IMR-90 (cell line): ENCODE data around the gene TFAP2E. TPM values are rescaled to one million over a fixed set of nuclear protein-coding genes. Genes with fewer than 3 reads are reported as not detected.
A peak's percentile ranks its signal among the peaks of the same experiment; 100 is the strongest.

Experiments used
- ATAC-seq: fragments of 200-7000 bp; cut with Tn5 transposase; 2 replicates; pipeline ENCODE4 v1.9.1; 2020; ENCODE audit warnings: low read depth, mild to moderate bottlenecking, moderate library complexity
- BruUV-seq: library from RNA; stranded (reverse); fragments of 400-500 nt; replicated peaks from 2 replicates; lab custom pipeline; 2021; lab: Mats Ljungman, UMichigan
- CTCF ChIA-PET: fragments of 300-600 bp; formaldehyde crosslinking; extraction: SDS; loops from one replicate; lab custom pipeline; 2021; ENCODE audit warnings: antibody characterized with exemption; lab: Yijun Ruan, JAX
- POLR2A ChIA-PET: fragments of 300-600 bp; sonication (Branson Sonifier 250); formaldehyde crosslinking; loops from one replicate; lab custom pipeline; 2022; ENCODE audit warnings: antibody characterized with exemption; ENCODE audit not compliant: unreplicated experiment; lab: Charles Lee
- DNase-seq: peaks from one replicate; pipeline ENCODE4 v3.0.0; 2013
- H2AFZ ChIP-seq: replicated peaks from 2 replicates; pipeline ENCODE3; 2013; ENCODE audit warnings: low read length, mild to moderate bottlenecking; ENCODE audit not compliant: poor library complexity
- H2AK5ac ChIP-seq: 2 replicates; pipeline ENCODE4 v1.6.1; 2013; ENCODE audit warnings: low read depth, low read length, inconsistent platforms
- H2AK9ac ChIP-seq: replicated peaks from 2 replicates; pipeline ENCODE3; 2013; ENCODE audit warnings: mild to moderate bottlenecking, low read depth, low read length, moderate library complexity; ENCODE audit not compliant: poor library complexity
- H2BK120ac ChIP-seq: 2 replicates; pipeline ENCODE4 v1.6.1; 2013; ENCODE audit warnings: low read depth, low read length, inconsistent platforms
- H2BK15ac ChIP-seq: 3 replicates; pipeline ENCODE4 v1.6.1; 2013; ENCODE audit warnings: low read depth, low read length, inconsistent platforms
- H2BK20ac ChIP-seq: 2 replicates; pipeline ENCODE4 v1.6.1; 2013; ENCODE audit warnings: low read depth, mild to moderate bottlenecking, inconsistent platforms, low read length, moderate library complexity
- H2BK5ac ChIP-seq: 2 replicates; pipeline ENCODE4 v1.6.1; 2013; ENCODE audit warnings: mild to moderate bottlenecking, low read depth, low read length, inconsistent platforms; ENCODE audit not compliant: poor library complexity, severe bottlenecking
- H3K14ac ChIP-seq: replicated peaks from 2 replicates; pipeline ENCODE4 v1.6.1; 2013; ENCODE audit warnings: low read depth, low read length, inconsistent platforms
- H3K18ac ChIP-seq: 2 replicates; pipeline ENCODE4 v1.6.1; 2013; ENCODE audit warnings: low read depth, low read length, control low read depth
- H3K23ac ChIP-seq: 2 replicates; pipeline ENCODE4 v1.6.1; 2013; ENCODE audit warnings: low read depth, low read length, inconsistent platforms
- H3K27ac ChIP-seq: 2 replicates; pipeline ENCODE4 v1.5.1; 2013; ENCODE audit warnings: mild to moderate bottlenecking, control low read depth, low read length; ENCODE audit not compliant: insufficient read depth
- H3K27me3 ChIP-seq: 2 replicates; pipeline ENCODE4 v1.6.1; 2013; ENCODE audit warnings: low read length; ENCODE audit not compliant: control insufficient read depth, insufficient read depth
- H3K36me3 ChIP-seq: 2 replicates; pipeline ENCODE4 v1.6.1; 2013; ENCODE audit warnings: low read length, mixed read lengths; ENCODE audit not compliant: control insufficient read depth, insufficient read depth
- H3K4ac ChIP-seq: 2 replicates; pipeline ENCODE4 v1.6.1; 2013; ENCODE audit warnings: low read depth, low read length, inconsistent platforms
- H3K4me1 ChIP-seq: 2 replicates; pipeline ENCODE4 v1.6.1; 2013; ENCODE audit warnings: low read length, mixed read lengths; ENCODE audit not compliant: control insufficient read depth, insufficient read depth
- H3K4me2 ChIP-seq: 2 replicates; pipeline ENCODE4 v1.6.1; 2013; ENCODE audit warnings: low read depth, mild to moderate bottlenecking, control low read depth, low read length, moderate library complexity
- H3K4me3 ChIP-seq: 2 replicates; pipeline ENCODE4 v1.5.1; 2013; ENCODE audit warnings: low read depth, mild to moderate bottlenecking, control low read depth, low read length, moderate library complexity; ENCODE audit not compliant: insufficient read depth
- H3K56ac ChIP-seq: 2 replicates; pipeline ENCODE4 v1.6.1; 2013; ENCODE audit warnings: low read length, inconsistent platforms; ENCODE audit not compliant: insufficient read depth; ENCODE audit errors: extremely low read depth
- H3K79me1 ChIP-seq, 2 experiments: 2 replicates each; pipeline ENCODE4 v1.6.1; 2013; ENCODE audit warnings: low read length in 2 of 2, inconsistent platforms in 1 of 2, low read depth in 1 of 2
- H3K9ac ChIP-seq: 2 replicates; pipeline ENCODE4 v1.6.1; 2013; ENCODE audit warnings: low read depth, low read length, control low read depth
- H3K9me1 ChIP-seq: 2 replicates; pipeline ENCODE4 v1.6.1; 2013; ENCODE audit warnings: low read length, inconsistent platforms; ENCODE audit not compliant: insufficient read depth
- H3K9me3 ChIP-seq: 2 replicates; pipeline ENCODE4 v1.6.1; 2013; ENCODE audit warnings: low read length; ENCODE audit not compliant: control insufficient read depth, insufficient read depth
- H4K20me1 ChIP-seq: 2 replicates; pipeline ENCODE4 v1.6.1; 2013; ENCODE audit warnings: low read length, inconsistent platforms; ENCODE audit not compliant: insufficient read depth
- H4K5ac ChIP-seq: 2 replicates; pipeline ENCODE4 v1.6.1; 2013; ENCODE audit warnings: mild to moderate bottlenecking, low read depth, low read length, control low read depth
- H4K8ac ChIP-seq, 2 experiments: 2 replicates each; pipeline ENCODE4 v1.6.1; 2013; ENCODE audit warnings: low read depth in 2 of 2, low read length in 2 of 2, control low read depth in 1 of 2, inconsistent platforms in 1 of 2
- H4K91ac ChIP-seq: 2 replicates; pipeline ENCODE4 v1.6.1; 2013; ENCODE audit warnings: low read depth, low read length, inconsistent platforms; ENCODE audit not compliant: insufficient read depth
- CEBPB ChIP-seq: IDR thresholded peaks from 2 replicates; pipeline ENCODE4 v1.6.1; 2012; ENCODE audit warnings: low read depth, low read length, improper control_type of control experiment
- CTCF ChIP-seq: conservative IDR thresholded peaks from 2 replicates; pipeline ENCODE4 v1.5.1; 2012; ENCODE audit warnings: mild to moderate bottlenecking, low read depth, low read length, improper control_type of control experiment
- FOS ChIP-seq: fragments of 150-350 bp; IDR thresholded peaks from 2 replicates; pipeline ENCODE4 v1.6.1; 2016; ENCODE audit warnings: low read depth, low read length
- MAZ ChIP-seq: IDR thresholded peaks from 2 replicates; pipeline ENCODE4 v1.6.1; 2012; ENCODE audit warnings: low read depth, mild to moderate bottlenecking, low read length, improper control_type of control experiment, moderate library complexity, borderline replicate concordance
- RAD21 ChIP-seq: IDR thresholded peaks from 2 replicates; pipeline ENCODE4 v1.6.1; 2012; ENCODE audit warnings: low read length, improper control_type of control experiment
- RCOR1 ChIP-seq: IDR thresholded peaks from 2 replicates; pipeline ENCODE4 v1.6.1; 2012; ENCODE audit warnings: mild to moderate bottlenecking, low read length, improper control_type of control experiment; ENCODE audit not compliant: insufficient replicate concordance
- SMC3 ChIP-seq: fragments of 150-350 bp; IDR thresholded peaks from 2 replicates; pipeline ENCODE4 v1.6.1; 2016; ENCODE audit warnings: low read depth, mild to moderate bottlenecking, antibody characterized with exemption, low read length, moderate library complexity
- USF2 ChIP-seq: fragments of 150-350 bp; IDR thresholded peaks from 2 replicates; pipeline ENCODE4 v1.6.1; 2017; ENCODE audit warnings: mild to moderate bottlenecking, antibody characterized with exemption, low read length, low read depth
- WGBS, 2 experiments: methylation state at CpG; one replicate each; pipeline versions ENCODE4 v1.1.5 to v1.1.7; 2013; ENCODE audit warnings: missing lambda C conversion rate in 2 of 2; ENCODE audit not compliant: insufficient read length in 1 of 2; ENCODE audit errors: extremely low coverage in 2 of 2; 5-methylcytosine and 5-hydroxymethylcytosine counted together
- dilution Hi-C: fragments of 300-500 bp; cut with HindIII; formaldehyde crosslinking; loops from one replicate; pipeline ENCODE4 v1.14.3; 2018; ENCODE audit warnings: low sequenced_read_pairs; ENCODE audit not compliant: unreplicated experiment
- in situ Hi-C: fragments of 300-500 bp; cut with MboI; formaldehyde crosslinking; loops from 3 replicates; pipeline ENCODE4 v1.14.3; 2019; ENCODE audit warnings: low sequenced_read_pairs, inconsistent platforms, mixed read lengths
- intact Hi-C: fragments of 100-400 bp; cut with micrococcal nuclease; formaldehyde crosslinking; loops from 2 replicates; pipeline ENCODE4 v1.10.0; 2022
- polyA plus RNA-seq, 3 experiments: library from polyadenylated mRNA; depleted of rRNA; stranded (reverse); fragments of >200 nt; gene quantifications; 2 replicates each; pipeline ENCODE4 v1.2.3, GENCODE V29; 2012; ENCODE audit warnings: low replicate concordance in 1 of 3
- total RNA-seq: library from RNA; depleted of rRNA; stranded (reverse); fragments of >200 nt; gene quantifications from 2 replicates; pipeline ENCODE4 v1.2.3, GENCODE V29; 2012

Gene TFAP2E
- total and polyA plus RNA-seq, 2 of the 4 experiments (the other 2 are of a cell fraction) = under 0.01 to 0.19 TPM

- peak; percentile 80 for ATAC-seq
- DNase-seq = peak; percentile 45
These were observed 28.1 kb upstream of the TFAP2E start for GRCh38 chr1:35544976-35545375.

More at GRCh38 chr1:35544976-35545375, 28.1 kb upstream of the TFAP2E start:
- peaks cover 24 to 65% of the 10 kb centered on the region in 2 experiments for H3K79me1 ChIP-seq
- no peak overlapping the region for H3K18ac ChIP-seq
- no peaks in the 10 kb centered on the region for H3K9me3 ChIP-seq
- H3K9me1 ChIP-seq = peaks cover 15% of the 10 kb centered on the region
- H3K56ac ChIP-seq = no peak overlapping the region
- H4K20me1 ChIP-seq = peaks cover 13% of the 10 kb centered on the region; the same call in 1 of the 2 replicates
- H4K8ac ChIP-seq = no peak overlapping the region
- H3K27ac ChIP-seq = no peak overlapping the region
- H2BK20ac ChIP-seq = no peak overlapping the region
- TF ChIP-seq SMC3 (no peak), MAZ (no peak), RAD21 (peak; percentile 25; the same call in 1 of the 2 replicates), RCOR1 (no peak), USF2 (no peak), CTCF (peak; percentile 33), FOS (no peak), CEBPB (peak; percentile 76)
- ChIA-PET POLR2A (no interaction called here), CTCF (interaction anchor here (0.6 to 1.7 kb wide), 3 partner anchors 92 to 138 kb away, joined by 3 to 11 read pairs (median 3); no protein-coding TSS in a partner anchor)
- peaks cover 4% of the 10 kb centered on the region for H3K36me3 ChIP-seq
- WGBS, 2 experiments = 80% methylated on average over 1 of the region's 3 CpGs; no CpG with 5 or more reads in 1 of the 2 experiments
- no peak overlapping the region for H3K4ac ChIP-seq
- no peak overlapping the region for H3K4me2 ChIP-seq
- no peak overlapping the region for H2BK120ac ChIP-seq
- no peak overlapping the region for H2AK9ac ChIP-seq
- H3K9ac ChIP-seq = no peak overlapping the region
- intact Hi-C loops (no loop called here), dilution Hi-C loops (no loop called here), in situ Hi-C loops (no loop called here)
- no peak overlapping the region for H2BK5ac ChIP-seq
- BruUV-seq = no TSS peak
- no peak overlapping the region for H4K91ac ChIP-seq
- H3K27me3 ChIP-seq = no peaks in the 10 kb centered on the region
- H4K5ac ChIP-seq = no peak overlapping the region
- no peak overlapping the region for H3K23ac ChIP-seq
- no peak overlapping the region for H3K14ac ChIP-seq
- no peak overlapping the region for H2BK15ac ChIP-seq
- H3K4me3 ChIP-seq = no peak overlapping the region
- peaks cover 13% of the 10 kb centered on the region for H3K4me1 ChIP-seq
- no peak overlapping the region for H2AFZ ChIP-seq
- H2AK5ac ChIP-seq = no peak overlapping the region
